Skeletal muscle tissue (tissue), 4 donors: ENCODE measurements around the gene ARV1. TPM values are rescaled to one million over a fixed set of nuclear protein-coding genes. Genes with fewer than 3 reads are reported as not detected.
"Not testable (repeated sequence)": the region's sequence is repeated elsewhere in the genome, so short reads cannot be mapped to it uniquely, and the experiment has no call there.

Experiments used
- H3K27ac ChIP-seq: one replicate; pipeline ENCODE4 v1.7.0; 2013; ENCODE audit warnings: mild to moderate bottlenecking, low read depth, low read length, inconsistent platforms
- H3K27me3 ChIP-seq, 3 donors: one replicate each; pipeline ENCODE4 v1.7.0; 2013; ENCODE audit warnings: low read length in 3 of 3; ENCODE audit not compliant: control insufficient read depth in 3 of 3, insufficient read depth in 3 of 3
- H3K36me3 ChIP-seq, 3 donors: one replicate each; pipeline ENCODE4 v1.7.0; 2013; ENCODE audit warnings: low read length in 3 of 3; ENCODE audit not compliant: control insufficient read depth in 3 of 3, insufficient read depth in 3 of 3
- H3K4me1 ChIP-seq, 3 donors: one replicate each; pipeline ENCODE4 v1.7.0; 2013; ENCODE audit warnings: low read length in 3 of 3, mild to moderate bottlenecking in 3 of 3; ENCODE audit not compliant: control insufficient read depth in 3 of 3, insufficient read depth in 3 of 3
- H3K4me3 ChIP-seq, 3 donors: one replicate each; pipeline ENCODE4 v1.7.0; 2013; ENCODE audit warnings: low read length in 3 of 3
- H3K9ac ChIP-seq, 3 donors: one replicate each; pipeline ENCODE4 v1.7.0; 2013; ENCODE audit warnings: low read length in 3 of 3, mild to moderate bottlenecking in 3 of 3, moderate library complexity in 2 of 3, low read depth in 1 of 3
- H3K9me3 ChIP-seq, 3 donors: one replicate each; pipeline ENCODE4 v1.7.0; 2013; ENCODE audit warnings: low read length in 3 of 3; ENCODE audit not compliant: control insufficient read depth in 3 of 3
- total RNA-seq: library from RNA; depleted of rRNA; stranded (reverse); fragments of >200 nt; gene quantifications from one replicate; pipeline ENCODE4 v1.2.3, GENCODE V29; 2014
- donor health status: Osteomylitis.

ARV1 gene
- total RNA-seq, 1 donor from 2014 or later: 10.4 TPM

GRCh38 chr1:231023150-231023549 is 44.3 kb downstream of the ARV1 start:
- Histone ChIP-seq H3K9me3 (no peaks in the 10 kb centered on the region), H3K36me3 (peaks cover 0 to 6% (median 0%) of the 10 kb centered on the region in 3 donors), H3K4me1 (peaks cover 5 to 10% (median 9%) of the 10 kb centered on the region in 3 donors), H3K4me3 (no peak overlapping the region), H3K9ac (no peak overlapping the region), H3K27me3 (peaks cover 0 to 5% (median 2%) of the 10 kb centered on the region in 3 donors), H3K27ac (no peak overlapping the region)

GRCh38 chr1:231026576-231026975 is 47.7 kb downstream of the ARV1 start:
- H3K27me3 ChIP-seq: peaks cover 0 to 2% (median 0%) of the 10 kb centered on the region in 3 donors
- H3K4me1 ChIP-seq: no peaks in the 10 kb centered on the region
- H3K4me3 ChIP-seq: no peak overlapping the region
- H3K27ac ChIP-seq: no peak overlapping the region
- no peaks in the 10 kb centered on the region for H3K36me3 ChIP-seq
- H3K9me3 ChIP-seq: no peaks in the 10 kb centered on the region
- H3K9ac ChIP-seq: no peak overlapping the region

- Histone ChIP-seq H3K36me3 (no peaks in the 10 kb centered on the region), H3K9ac (no peak overlapping the region), H3K27me3 (peaks cover 0 to 2% (median 0%) of the 10 kb centered on the region in 3 donors), H3K4me3 (no peak overlapping the region), H3K9me3 (no peaks in the 10 kb centered on the region), H3K4me1 (no peaks in the 10 kb centered on the region), H3K27ac (no peak overlapping the region)
Observed at GRCh38 chr1:231027136-231027925, 48.4 kb downstream of the ARV1 start.

- no peak overlapping the region for H3K27ac ChIP-seq
- no peaks in the 10 kb centered on the region for H3K36me3 ChIP-seq
- no peaks in the 10 kb centered on the region for H3K4me1 ChIP-seq
- H3K4me3 ChIP-seq: no peak overlapping the region
- no peaks in the 10 kb centered on the region for H3K9me3 ChIP-seq
- peaks cover 0 to 2% (median 0%) of the 10 kb centered on the region in 3 donors for H3K27me3 ChIP-seq
- no peak overlapping the region for H3K9ac ChIP-seq
Observed at GRCh38 chr1:231027971-231028370, 49.1 kb downstream of the ARV1 start.

GRCh38 chr1:231028682-231029081 is 49.8 kb downstream of the ARV1 start:
- no peak overlapping the region for H3K4me3 ChIP-seq

GRCh38 chr1:231029247-231029646 is 50.4 kb downstream of the ARV1 start:
- H3K4me3 ChIP-seq, H3K9ac ChIP-seq, H3K36me3 ChIP-seq, H3K9me3 ChIP-seq, H3K27ac ChIP-seq, H3K4me1 ChIP-seq, H3K27me3 ChIP-seq: not testable (repeated sequence)

More at GRCh38 chr1:231028682-231029081, 49.8 kb downstream of the ARV1 start:
- Histone ChIP-seq H3K9me3 (no peaks in the 10 kb centered on the region), H3K27me3 (peaks cover 0 to 2% (median 0%) of the 10 kb centered on the region in 3 donors), H3K9ac (no peak overlapping the region), H3K4me1 (peaks cover 0 to 3% (median 0%) of the 10 kb centered on the region in 3 donors), H3K27ac (no peak overlapping the region), H3K36me3 (no peaks in the 10 kb centered on the region)

GRCh38 chr1:231029841-231030240 is 50.9 kb downstream of the ARV1 start:
- no peak overlapping the region for H3K27ac ChIP-seq
- peaks cover 0 to 2% (median 0%) of the 10 kb centered on the region in 3 donors for H3K27me3 ChIP-seq
- no peaks in the 10 kb centered on the region for H3K9me3 ChIP-seq
- peaks cover 0 to 3% (median 0%) of the 10 kb centered on the region in 3 donors for H3K4me1 ChIP-seq
- no peak overlapping the region for H3K9ac ChIP-seq
- no peak overlapping the region for H3K4me3 ChIP-seq
- no peaks in the 10 kb centered on the region for H3K36me3 ChIP-seq

- no peaks in the 10 kb centered on the region for H3K36me3 ChIP-seq
- no peak overlapping the region for H3K27ac ChIP-seq
- H3K9ac ChIP-seq: no peak overlapping the region
- no peaks in the 10 kb centered on the region for H3K9me3 ChIP-seq
- H3K4me1 ChIP-seq: peaks cover 0 to 3% (median 0%) of the 10 kb centered on the region in 3 donors
- H3K4me3 ChIP-seq: no peak overlapping the region
- H3K27me3 ChIP-seq: peaks cover 0 to 5% (median 3%) of the 10 kb centered on the region in 3 donors
Observed at GRCh38 chr1:231032963-231033362, 54.1 kb downstream of the ARV1 start.

GRCh38 chr1:231035799-231036198 is 56.9 kb downstream of the ARV1 start:
- Histone ChIP-seq H3K9ac (no peak overlapping the region), H3K27ac (no peak overlapping the region), H3K4me1 (peaks cover 4 to 11% (median 10%) of the 10 kb centered on the region in 3 donors), H3K4me3 (no peak overlapping the region), H3K27me3 (peaks cover 0 to 20% (median 14%) of the 10 kb centered on the region in 3 donors), H3K36me3 (no peaks in the 10 kb centered on the region), H3K9me3 (no peaks in the 10 kb centered on the region)

GRCh38 chr1:231036416-231036815 is 57.5 kb downstream of the ARV1 start:
- Histone ChIP-seq H3K36me3 (no peaks in the 10 kb centered on the region), H3K4me1 (peaks cover 8 to 14% (median 10%) of the 10 kb centered on the region in 3 donors), H3K9ac (no peak overlapping the region), H3K9me3 (no peaks in the 10 kb centered on the region), H3K27ac (no peak overlapping the region), H3K4me3 (no peak overlapping the region), H3K27me3 (peaks cover 0 to 20% (median 14%) of the 10 kb centered on the region in 3 donors)
